ENCODE data around the gene CIDEA. TPM values are rescaled to one million over a fixed set of nuclear protein-coding genes. Genes with fewer than 3 reads are reported as not detected.

CIDEA gene
- total and polyA plus RNA-seq, 3 donors from 2014 or later = 0.57 TPM; not detected in 2

DNA sequence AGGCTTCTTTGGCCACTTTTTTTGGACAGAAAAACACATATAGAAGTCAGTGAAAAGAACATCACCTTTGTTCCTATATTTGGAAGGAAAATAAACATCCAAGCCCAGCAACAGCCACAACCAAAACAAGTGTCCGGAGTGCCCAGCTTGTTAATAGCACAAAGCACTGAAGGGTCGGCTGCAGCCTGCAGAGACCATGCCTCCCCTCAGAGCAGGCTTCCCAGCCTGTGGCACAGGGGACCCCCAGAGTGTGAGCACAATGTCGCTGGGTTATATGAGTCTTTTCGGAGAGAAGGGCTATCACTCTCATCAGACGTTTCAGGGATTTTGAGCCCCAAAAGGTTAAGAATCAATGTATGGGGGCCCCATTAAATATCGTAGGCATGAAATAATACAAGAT, 6.2 kb upstream of the CIDEA start:
- Histone ChIP-seq H3K9me3 (no peaks in the 10 kb centered on the region), H3K27me3 (no peaks in the 10 kb centered on the region), H3K4me1 (peaks cover under 1% of the 10 kb centered on the region), H3K4me3 (no peak overlapping the region), H3K27ac (no peak overlapping the region), H3K36me3 (ENCODE audit: low read depth, missing control alignments) (no peaks in the 10 kb centered on the region)
- WGBS, 2 donors = 71 to 88% methylated on average over 6 of the region's 6 CpGs
- intact Hi-C loops (cut with DNase I; ENCODE audit: low total_unique reads) = no loop called here
- no peak for TF ChIP-seq POLR2A (IDR thresholded peaks at IDR 0.05)
- no peak for DNase-seq

DNA sequence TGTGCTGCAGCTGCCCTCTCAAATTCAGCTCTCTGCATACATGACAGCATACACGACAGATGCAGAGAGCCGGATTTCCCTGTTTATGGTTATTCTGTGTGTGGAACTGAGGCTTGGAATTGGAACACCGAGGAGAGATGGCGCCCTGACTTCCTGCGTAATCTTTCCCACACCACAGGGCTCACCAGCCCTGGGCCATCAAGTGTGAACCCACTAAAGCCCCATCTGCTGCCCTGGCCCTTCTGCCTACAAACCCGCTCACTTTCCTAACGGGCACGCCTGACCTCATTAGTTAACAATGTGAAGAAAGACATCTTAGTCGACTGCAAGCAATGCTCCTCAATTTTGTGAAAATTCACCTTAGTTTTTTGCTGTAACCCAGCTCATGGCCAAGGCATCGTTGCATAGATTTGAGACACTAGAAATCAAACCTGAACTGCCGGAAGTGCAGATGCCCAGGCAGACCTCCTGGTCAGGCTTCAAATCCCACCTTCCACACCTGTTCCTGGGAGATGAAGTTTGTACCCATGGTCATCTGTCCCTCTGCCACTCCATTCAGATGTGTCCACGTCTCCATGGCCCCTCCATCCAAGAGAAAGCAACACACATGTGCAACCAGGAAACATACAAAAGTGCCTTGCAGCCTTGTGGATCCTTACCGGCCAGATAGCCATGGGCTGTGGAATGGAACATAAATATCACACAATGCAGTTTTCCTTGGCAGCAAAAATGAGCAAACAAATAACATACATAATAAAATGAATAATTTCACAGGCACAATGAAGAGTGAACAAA, 5.0 kb upstream of the CIDEA start:
- intact Hi-C loops (cut with DNase I; ENCODE audit: low total_unique reads) = no loop called here
- WGBS, 2 donors = 78 to 85% methylated on average over 13 of the region's 13 CpGs
- no peak for DNase-seq
- H3K4me1 ChIP-seq = peaks cover 13% of the 10 kb centered on the region
- H3K9me3 ChIP-seq = no peaks in the 10 kb centered on the region
- H3K4me3 ChIP-seq = no peak overlapping the region
- H3K27ac ChIP-seq = no peak overlapping the region
- no peaks in the 10 kb centered on the region for H3K27me3 ChIP-seq
- TF ChIP-seq POLR2A (IDR thresholded peaks at IDR 0.05) = no peak
- TF ChIP-seq, protein P1, sequence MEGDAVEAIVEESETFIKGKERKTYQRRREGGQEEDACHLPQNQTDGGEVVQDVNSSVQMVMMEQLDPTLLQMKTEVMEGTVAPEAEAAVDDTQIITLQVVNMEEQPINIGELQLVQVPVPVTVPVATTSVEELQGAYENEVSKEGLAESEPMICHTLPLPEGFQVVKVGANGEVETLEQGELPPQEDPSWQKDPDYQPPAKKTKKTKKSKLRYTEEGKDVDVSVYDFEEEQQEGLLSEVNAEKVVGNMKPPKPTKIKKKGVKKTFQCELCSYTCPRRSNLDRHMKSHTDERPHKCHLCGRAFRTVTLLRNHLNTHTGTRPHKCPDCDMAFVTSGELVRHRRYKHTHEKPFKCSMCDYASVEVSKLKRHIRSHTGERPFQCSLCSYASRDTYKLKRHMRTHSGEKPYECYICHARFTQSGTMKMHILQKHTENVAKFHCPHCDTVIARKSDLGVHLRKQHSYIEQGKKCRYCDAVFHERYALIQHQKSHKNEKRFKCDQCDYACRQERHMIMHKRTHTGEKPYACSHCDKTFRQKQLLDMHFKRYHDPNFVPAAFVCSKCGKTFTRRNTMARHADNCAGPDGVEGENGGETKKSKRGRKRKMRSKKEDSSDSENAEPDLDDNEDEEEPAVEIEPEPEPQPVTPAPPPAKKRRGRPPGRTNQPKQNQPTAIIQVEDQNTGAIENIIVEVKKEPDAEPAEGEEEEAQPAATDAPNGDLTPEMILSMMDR (IDR thresholded peaks at IDR 0.05) = no peak
- no peaks in the 10 kb centered on the region for H3K36me3 ChIP-seq (ENCODE audit: low read depth, missing control alignments)

DNA sequence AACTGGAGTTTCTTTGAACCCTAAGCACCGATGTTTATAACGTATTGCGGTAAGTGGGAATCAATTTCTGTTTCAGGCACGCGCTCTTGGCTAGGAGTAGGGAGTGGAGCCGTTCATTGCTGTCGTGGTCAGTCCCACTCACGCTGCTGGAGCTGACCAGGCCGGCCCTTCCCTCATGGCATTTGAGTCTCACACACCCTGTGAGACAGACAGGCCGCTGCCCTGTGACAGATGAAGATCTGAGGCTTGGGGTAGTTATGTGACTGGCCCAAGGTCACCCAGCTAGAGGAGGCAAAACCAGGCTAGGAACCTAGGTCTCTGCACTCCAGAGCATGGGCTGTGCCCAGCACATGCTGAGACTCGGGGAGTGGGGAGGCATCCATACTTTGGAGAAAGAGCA, 2.9 kb upstream of the CIDEA start:
- WGBS, 2 donors = 77 to 92% methylated on average over 10 to 11 of the region's 11 CpGs
- Histone ChIP-seq H3K36me3 (ENCODE audit: low read depth, missing control alignments) (no peaks in the 10 kb centered on the region), H3K9me3 (no peaks in the 10 kb centered on the region), H3K27ac (no peak overlapping the region), H3K27me3 (no peaks in the 10 kb centered on the region), H3K4me3 (no peak overlapping the region), H3K4me1 (peaks cover 14% of the 10 kb centered on the region)
- no peak for TF ChIP-seq POLR2A (IDR thresholded peaks at IDR 0.05)
- TF ChIP-seq, protein P1 (IDR thresholded peaks at IDR 0.05) = no peak
- no peak for DNase-seq
- intact Hi-C loops (cut with DNase I; ENCODE audit: low total_unique reads) = no loop called here

DNA sequence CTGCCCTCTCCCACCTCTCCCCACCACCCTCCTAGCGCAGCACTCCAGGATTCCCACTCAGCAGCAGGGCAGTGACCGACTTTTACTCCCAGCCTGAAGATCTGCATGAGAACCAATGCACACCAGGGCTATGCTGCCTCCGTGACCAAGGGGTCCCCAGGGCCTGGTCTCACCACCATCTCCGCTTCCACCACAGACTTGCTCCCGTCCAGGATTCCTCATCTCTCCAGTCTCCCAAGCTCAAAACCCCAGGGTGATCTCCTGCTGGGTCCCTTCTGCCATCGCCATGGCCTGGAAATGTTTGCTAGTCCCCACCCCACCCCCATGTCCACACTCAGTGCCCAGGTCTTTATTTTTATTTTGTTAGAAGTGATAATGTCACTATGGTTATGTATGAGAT, 2.1 kb upstream of the CIDEA start:
- TF ChIP-seq POLR2A (IDR thresholded peaks at IDR 0.05) = no peak
- TF ChIP-seq, protein P1 (IDR thresholded peaks at IDR 0.05) = no peak
- Histone ChIP-seq H3K4me3 (no peak overlapping the region), H3K4me1 (peaks cover 14% of the 10 kb centered on the region), H3K27ac (no peak overlapping the region), H3K9me3 (no peaks in the 10 kb centered on the region), H3K36me3 (ENCODE audit: low read depth, missing control alignments) (no peaks in the 10 kb centered on the region), H3K27me3 (no peaks in the 10 kb centered on the region)
- no peak for DNase-seq
- intact Hi-C loops (cut with DNase I; ENCODE audit: low total_unique reads) = no loop called here
- 90 to 96% methylated on average over 6 of the region's 6 CpGs for WGBS, 2 donors

DNA sequence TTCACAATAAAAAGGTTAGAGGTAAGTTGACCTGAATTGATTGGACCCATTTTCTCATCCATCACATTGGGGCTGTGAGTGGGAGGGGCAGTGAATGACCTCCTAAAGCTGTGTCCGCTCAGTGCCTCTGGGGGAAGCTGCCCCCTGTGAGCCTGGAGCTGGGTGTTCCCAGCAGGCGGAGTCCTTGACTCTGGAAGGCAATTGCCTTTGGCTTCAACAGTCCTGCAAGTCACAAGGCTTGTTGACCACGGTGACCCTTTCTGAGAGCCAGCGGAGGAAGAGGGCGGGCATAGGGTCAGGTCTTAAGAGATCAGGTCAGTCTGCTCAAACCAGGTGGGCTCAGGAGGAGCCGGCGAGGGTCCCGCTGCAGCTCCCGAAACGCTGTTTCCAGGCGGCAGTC, 1.1 kb upstream of the CIDEA start:
- Histone ChIP-seq H3K9me3 (no peaks in the 10 kb centered on the region), H3K4me3 (no peak overlapping the region), H3K4me1 (peaks cover 14% of the 10 kb centered on the region), H3K27me3 (no peaks in the 10 kb centered on the region), H3K36me3 (ENCODE audit: low read depth, missing control alignments) (no peaks in the 10 kb centered on the region), H3K27ac (no peak overlapping the region)
- no peak for TF ChIP-seq POLR2A (IDR thresholded peaks at IDR 0.05)
- TF ChIP-seq, protein P1 (IDR thresholded peaks at IDR 0.05) = no peak
- WGBS, 2 donors = 3 to 37% methylated on average over 4 to 11 of the region's 11 CpGs
- intact Hi-C loops (cut with DNase I; ENCODE audit: low total_unique reads) = no loop called here
- no peak for DNase-seq

All from testis (tissue), 3 donors.